GM10847 (cell line): ENCODE results near the gene MDP1.
A peak's percentile ranks its signal among the peaks of the same experiment; 100 is the strongest.

Experiments
- POLR2A ChIP-seq: IDR thresholded peaks from 2 replicates; pipeline ENCODE4 v1.6.1; 2011; ENCODE audit not compliant: insufficient read length; ENCODE audit errors: extremely low read depth

MDP1 gene

GRCh38 chr14:24213866-24214662, 1.8 kb downstream of the MDP1 start:
- TF ChIP-seq POLR2A = no peak

- peak; percentile 92 for TF ChIP-seq POLR2A
Observed at GRCh38 chr14:24212924-24213865, 2.7 kb downstream of the MDP1 start, which contains the start of gene CHMP4A. CHMP4A (minus strand) TSS chr14:24213488; CDS start chr14:24213439, 49 bp downstream.

GRCh38 chr14:24211311-24211710, 4.6 kb downstream of the MDP1 start:
- TF ChIP-seq POLR2A = no peak

GRCh38 chr14:24207625-24208024, 8.2 kb downstream of the MDP1 start:
- no peak for TF ChIP-seq POLR2A

- no peak for TF ChIP-seq POLR2A
Observed at GRCh38 chr14:24207104-24207551, 8.7 kb downstream of the MDP1 start.

GRCh38 chr14:24206260-24207103, 9.4 kb downstream of the MDP1 start:
- TF ChIP-seq POLR2A = no peak

- TF ChIP-seq POLR2A = no peak
Observed at GRCh38 chr14:24204163-24205146, 11.4 kb downstream of the MDP1 start.

- TF ChIP-seq POLR2A = no peak
Observed at GRCh38 chr14:24198814-24199524, 16.9 kb downstream of the MDP1 start.

GRCh38 chr14:24197056-24197450, 18.8 kb downstream of the MDP1 start:
- no peak for TF ChIP-seq POLR2A

- no peak for TF ChIP-seq POLR2A
Observed at GRCh38 chr14:24196071-24197055, 19.5 kb downstream of the MDP1 start.

- TF ChIP-seq POLR2A = peak; percentile 56
Observed at GRCh38 chr14:24195186-24196070, 20.4 kb downstream of the MDP1 start, which contains the start of gene TM9SF1. TM9SF1 (minus strand) TSS chr14:24195441; CDS start chr14:24195019, 422 bp downstream.
